ENCODE data around the gene FUT3.

DNA sequence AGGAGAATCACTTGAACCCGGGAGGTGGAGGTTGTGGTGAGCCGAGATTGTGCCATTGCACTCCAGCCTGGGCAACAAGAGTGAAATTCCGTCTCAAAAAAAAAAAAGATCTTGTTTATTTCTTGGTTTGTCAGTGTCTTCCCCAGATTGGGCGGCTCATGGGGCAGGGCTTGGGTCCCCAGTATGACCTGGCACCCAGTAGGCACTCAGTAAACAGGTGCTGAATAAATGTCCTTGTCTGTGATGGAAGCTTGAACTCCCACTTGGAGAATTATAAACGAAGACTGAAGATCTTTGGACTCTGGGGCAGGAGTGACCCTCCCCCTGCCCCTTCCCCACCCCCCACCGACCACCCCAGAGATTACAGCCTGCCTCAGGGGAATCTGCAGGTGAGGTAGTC is 28.9 kb upstream of the FUT3 start:
- no peak for TF ChIP-seq POLR2AphosphoS5 (IDR thresholded peaks at IDR 0.05; ENCODE audit: low read depth, low read length)
- TF ChIP-seq, protein P1, sequence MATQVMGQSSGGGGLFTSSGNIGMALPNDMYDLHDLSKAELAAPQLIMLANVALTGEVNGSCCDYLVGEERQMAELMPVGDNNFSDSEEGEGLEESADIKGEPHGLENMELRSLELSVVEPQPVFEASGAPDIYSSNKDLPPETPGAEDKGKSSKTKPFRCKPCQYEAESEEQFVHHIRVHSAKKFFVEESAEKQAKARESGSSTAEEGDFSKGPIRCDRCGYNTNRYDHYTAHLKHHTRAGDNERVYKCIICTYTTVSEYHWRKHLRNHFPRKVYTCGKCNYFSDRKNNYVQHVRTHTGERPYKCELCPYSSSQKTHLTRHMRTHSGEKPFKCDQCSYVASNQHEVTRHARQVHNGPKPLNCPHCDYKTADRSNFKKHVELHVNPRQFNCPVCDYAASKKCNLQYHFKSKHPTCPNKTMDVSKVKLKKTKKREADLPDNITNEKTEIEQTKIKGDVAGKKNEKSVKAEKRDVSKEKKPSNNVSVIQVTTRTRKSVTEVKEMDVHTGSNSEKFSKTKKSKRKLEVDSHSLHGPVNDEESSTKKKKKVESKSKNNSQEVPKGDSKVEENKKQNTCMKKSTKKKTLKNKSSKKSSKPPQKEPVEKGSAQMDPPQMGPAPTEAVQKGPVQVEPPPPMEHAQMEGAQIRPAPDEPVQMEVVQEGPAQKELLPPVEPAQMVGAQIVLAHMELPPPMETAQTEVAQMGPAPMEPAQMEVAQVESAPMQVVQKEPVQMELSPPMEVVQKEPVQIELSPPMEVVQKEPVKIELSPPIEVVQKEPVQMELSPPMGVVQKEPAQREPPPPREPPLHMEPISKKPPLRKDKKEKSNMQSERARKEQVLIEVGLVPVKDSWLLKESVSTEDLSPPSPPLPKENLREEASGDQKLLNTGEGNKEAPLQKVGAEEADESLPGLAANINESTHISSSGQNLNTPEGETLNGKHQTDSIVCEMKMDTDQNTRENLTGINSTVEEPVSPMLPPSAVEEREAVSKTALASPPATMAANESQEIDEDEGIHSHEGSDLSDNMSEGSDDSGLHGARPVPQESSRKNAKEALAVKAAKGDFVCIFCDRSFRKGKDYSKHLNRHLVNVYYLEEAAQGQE (IDR thresholded peaks at IDR 0.05; ENCODE audit: insufficient read depth in 1 of 2, low read depth in 2 of 2, low read length in 2 of 2), result no peak
- no peak for TF ChIP-seq TAF1 (IDR thresholded peaks at IDR 0.05; ENCODE audit: borderline replicate concordance, insufficient read depth, low read length)

Measured in PFSK-1 (cell line).